Cardiac muscle cell (in vitro differentiated cells and primary cell): ENCODE data around the gene ADPRS. TPM values are rescaled to one million over a fixed set of nuclear protein-coding genes. Genes with fewer than 3 reads are reported as not detected.

Source experiments
- DNase-seq, 2 donors: peaks; one replicate each; pipeline versions ENCODE4 v3.0.0 to v3.0.0-alpha.2; 2010 to 2017; ENCODE audit warnings: low read depth in 1 of 2, low spot score in 1 of 2
- H3K27ac ChIP-seq: fragments of 200-600 bp; sonication (generic); 2 replicates; pipeline ENCODE4 v1.5.1; 2016
- H3K27me3 ChIP-seq: fragments of 200-600 bp; sonication (generic); 2 replicates; pipeline ENCODE4 v1.6.0; 2016; ENCODE audit warnings: control low read depth
- H3K36me3 ChIP-seq: fragments of 200-600 bp; sonication (generic); 2 replicates; pipeline ENCODE4 v1.5.1; 2016; ENCODE audit warnings: control low read depth
- H3K4me1 ChIP-seq: fragments of 200-600 bp; sonication (generic); 2 replicates; pipeline ENCODE4 v1.8.1; 2017; ENCODE audit warnings: low read depth, mild to moderate bottlenecking, mixed run types
- H3K4me3 ChIP-seq: fragments of 200-600 bp; sonication (generic); 2 replicates; pipeline ENCODE4 v1.5.1; 2016; ENCODE audit warnings: mild to moderate bottlenecking
- H3K9me3 ChIP-seq: fragments of 200-600 bp; sonication (generic); 2 replicates; pipeline ENCODE4 v1.5.1; 2017; ENCODE audit warnings: low read depth, mild to moderate bottlenecking, control low read depth
- polyA plus RNA-seq: library from polyadenylated mRNA; unstranded; fragments of >200 nt; fragmentation: Nextera tagmentation; extraction: Ambion mirVana; gene quantifications from 2 replicates; pipeline ENCODE4 v1.2.1, GENCODE V29; 2016
- total RNA-seq: library from RNA; depleted of rRNA; stranded (reverse); fragments of >200 nt; gene quantifications from 2 replicates; pipeline ENCODE4 v1.2.3, GENCODE V29; 2016
- TF ChIP-seq, protein P1 (sequence below): IDR thresholded peaks from 2 replicates; pipeline ENCODE4 v1.5.1; 2012; ENCODE audit warnings: low read depth, mild to moderate bottlenecking, low read length

Gene ADPRS
- total and polyA plus RNA-seq, 2 experiments from 2014 or later, result 59.7 to 68.4 TPM

DNA sequence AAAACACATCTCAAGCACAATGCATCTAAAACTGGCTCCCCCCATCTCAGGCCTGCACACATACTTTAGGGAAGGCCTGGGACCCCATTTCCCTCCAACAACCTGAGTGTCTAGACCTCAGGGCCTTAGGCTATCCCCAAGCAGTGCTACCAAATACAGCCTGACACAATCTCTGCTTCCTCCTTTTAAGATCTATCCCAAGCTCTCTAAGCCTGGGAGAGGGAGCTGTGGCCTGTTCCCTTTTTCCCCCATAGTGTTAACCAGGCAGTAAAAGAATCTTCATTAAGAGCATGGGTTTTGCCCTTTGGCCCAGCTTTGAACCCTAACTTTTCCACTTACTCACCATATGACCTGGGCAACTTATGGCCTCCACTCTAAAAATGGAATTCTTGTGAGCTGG is 47.1 kb downstream of the ADPRS start:
- Histone ChIP-seq H3K4me1 (no peaks in the 10 kb centered on the region), H3K27ac (peak overlapping the region; percentile 34)
- TF ChIP-seq, protein P1, sequence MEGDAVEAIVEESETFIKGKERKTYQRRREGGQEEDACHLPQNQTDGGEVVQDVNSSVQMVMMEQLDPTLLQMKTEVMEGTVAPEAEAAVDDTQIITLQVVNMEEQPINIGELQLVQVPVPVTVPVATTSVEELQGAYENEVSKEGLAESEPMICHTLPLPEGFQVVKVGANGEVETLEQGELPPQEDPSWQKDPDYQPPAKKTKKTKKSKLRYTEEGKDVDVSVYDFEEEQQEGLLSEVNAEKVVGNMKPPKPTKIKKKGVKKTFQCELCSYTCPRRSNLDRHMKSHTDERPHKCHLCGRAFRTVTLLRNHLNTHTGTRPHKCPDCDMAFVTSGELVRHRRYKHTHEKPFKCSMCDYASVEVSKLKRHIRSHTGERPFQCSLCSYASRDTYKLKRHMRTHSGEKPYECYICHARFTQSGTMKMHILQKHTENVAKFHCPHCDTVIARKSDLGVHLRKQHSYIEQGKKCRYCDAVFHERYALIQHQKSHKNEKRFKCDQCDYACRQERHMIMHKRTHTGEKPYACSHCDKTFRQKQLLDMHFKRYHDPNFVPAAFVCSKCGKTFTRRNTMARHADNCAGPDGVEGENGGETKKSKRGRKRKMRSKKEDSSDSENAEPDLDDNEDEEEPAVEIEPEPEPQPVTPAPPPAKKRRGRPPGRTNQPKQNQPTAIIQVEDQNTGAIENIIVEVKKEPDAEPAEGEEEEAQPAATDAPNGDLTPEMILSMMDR, result no peak

DNA sequence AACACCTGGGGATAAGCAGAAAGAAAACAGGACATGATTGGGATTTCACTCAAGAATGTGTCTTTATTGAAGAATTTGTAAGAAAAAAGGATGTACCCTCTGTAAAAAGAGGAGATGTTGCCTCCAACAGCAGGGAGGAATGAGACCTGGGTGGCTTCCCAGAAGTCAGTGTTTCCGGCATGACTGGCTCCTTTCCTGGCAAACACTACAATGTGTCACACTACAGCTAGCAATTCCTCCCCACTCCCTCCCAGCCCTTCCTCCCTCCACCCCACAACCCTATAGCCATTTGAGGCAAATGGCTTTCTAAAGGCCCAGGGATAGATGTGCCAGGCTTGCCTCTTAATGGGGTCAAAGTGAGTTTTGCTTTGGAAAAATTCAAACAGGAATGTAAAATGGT is 47.8 kb downstream of the ADPRS start:
- Histone ChIP-seq H3K36me3 (peaks cover 14% of the 10 kb centered on the region), H3K4me3 (no peak overlapping the region), H3K4me1 (no peaks in the 10 kb centered on the region), H3K27ac (no peak overlapping the region), H3K27me3 (no peaks in the 10 kb centered on the region), H3K9me3 (no peaks in the 10 kb centered on the region)
- TF ChIP-seq, protein P1, result no peak
- peak in 1 of 2 donors; percentile 87 for DNase-seq

More for the DNA sequence above, 47.1 kb downstream of the ADPRS start:
- Histone ChIP-seq H3K36me3 (peaks cover 14% of the 10 kb centered on the region), H3K9me3 (no peaks in the 10 kb centered on the region), H3K4me3 (no peak overlapping the region), H3K27me3 (no peaks in the 10 kb centered on the region)
- no peak for DNase-seq

- peaks cover 14% of the 10 kb centered on the region for H3K36me3 ChIP-seq
- no peak overlapping the region for H3K4me3 ChIP-seq
- no peaks in the 10 kb centered on the region for H3K27me3 ChIP-seq
- H3K27ac ChIP-seq, result no peak overlapping the region
- TF ChIP-seq, protein P1, result no peak
- H3K9me3 ChIP-seq, result no peaks in the 10 kb centered on the region
- peak in 1 of 2 donors; percentile 19 for DNase-seq
- H3K4me1 ChIP-seq, result no peaks in the 10 kb centered on the region
Measured at GRCh38 chr1:36137226-36137625, 48.5 kb downstream of the ADPRS start.

GRCh38 chr1:36137776-36138175 is 49.1 kb downstream of the ADPRS start:
- no peak overlapping the region for H3K27ac ChIP-seq
- DNase-seq, result no peak
- TF ChIP-seq, protein P1, result no peak
- no peak overlapping the region for H3K4me3 ChIP-seq
- H3K36me3 ChIP-seq, result peaks cover 14% of the 10 kb centered on the region
- H3K27me3 ChIP-seq, result no peaks in the 10 kb centered on the region
- H3K9me3 ChIP-seq, result no peaks in the 10 kb centered on the region
- H3K4me1 ChIP-seq, result no peaks in the 10 kb centered on the region

DNA sequence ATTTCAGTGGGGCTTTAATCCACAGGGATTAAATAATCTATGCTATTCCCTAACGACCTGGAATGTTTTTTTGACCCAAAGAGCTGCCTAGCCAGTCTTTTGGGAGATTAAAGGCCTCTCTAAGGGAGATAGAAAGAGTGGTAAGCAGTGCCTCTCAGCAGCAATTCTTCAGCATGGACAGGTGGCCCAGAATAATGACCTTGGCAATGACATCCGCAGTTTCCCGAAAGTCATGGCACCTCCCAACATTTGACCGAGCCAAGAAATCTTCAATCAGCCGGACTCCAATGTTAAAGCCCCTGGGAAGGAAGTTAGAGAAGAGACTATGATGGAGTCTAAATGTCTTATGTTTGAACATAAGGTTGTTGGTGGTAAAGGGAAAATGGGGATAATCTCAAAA is 50.8 kb downstream of the ADPRS start:
- TF ChIP-seq, protein P1, result no peak
- no peak overlapping the region for H3K27ac ChIP-seq
- no peaks in the 10 kb centered on the region for H3K9me3 ChIP-seq
- peaks cover 14% of the 10 kb centered on the region for H3K36me3 ChIP-seq
- no peak overlapping the region for H3K4me3 ChIP-seq
- no peak for DNase-seq
- H3K4me1 ChIP-seq, result no peaks in the 10 kb centered on the region
- no peaks in the 10 kb centered on the region for H3K27me3 ChIP-seq

DNA sequence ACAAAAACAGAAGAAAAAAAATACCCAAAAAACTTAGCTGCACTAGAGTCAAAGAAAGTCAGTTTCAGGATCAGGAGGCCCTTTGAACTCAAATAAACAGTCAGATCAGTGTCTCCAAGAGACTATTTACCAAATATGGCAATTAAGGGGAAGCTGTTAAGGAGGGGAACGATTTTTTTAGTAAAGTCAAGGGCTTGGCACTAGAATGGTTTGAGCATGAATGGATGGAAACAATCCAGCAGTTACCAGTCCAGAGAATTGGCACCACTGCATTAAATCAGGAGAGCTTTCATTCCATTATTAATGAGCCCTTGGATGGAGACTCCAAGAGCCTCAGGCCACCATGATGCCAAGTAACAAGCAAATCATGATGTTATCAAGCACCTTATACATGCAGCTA is 53.4 kb downstream of the ADPRS start:
- H3K4me3 ChIP-seq, result no peak overlapping the region
- H3K9me3 ChIP-seq, result no peaks in the 10 kb centered on the region
- DNase-seq, result no peak
- TF ChIP-seq, protein P1, result no peak
- H3K4me1 ChIP-seq, result no peaks in the 10 kb centered on the region
- peaks cover 11% of the 10 kb centered on the region for H3K36me3 ChIP-seq
- no peaks in the 10 kb centered on the region for H3K27me3 ChIP-seq
- no peak overlapping the region for H3K27ac ChIP-seq
